ENCODE measurements around the gene NEURL3.
"Not testable (repeated sequence)": the region's sequence is repeated elsewhere in the genome, so short reads cannot be mapped to it uniquely, and the experiment has no call there.

NEURL3 gene

DNA sequence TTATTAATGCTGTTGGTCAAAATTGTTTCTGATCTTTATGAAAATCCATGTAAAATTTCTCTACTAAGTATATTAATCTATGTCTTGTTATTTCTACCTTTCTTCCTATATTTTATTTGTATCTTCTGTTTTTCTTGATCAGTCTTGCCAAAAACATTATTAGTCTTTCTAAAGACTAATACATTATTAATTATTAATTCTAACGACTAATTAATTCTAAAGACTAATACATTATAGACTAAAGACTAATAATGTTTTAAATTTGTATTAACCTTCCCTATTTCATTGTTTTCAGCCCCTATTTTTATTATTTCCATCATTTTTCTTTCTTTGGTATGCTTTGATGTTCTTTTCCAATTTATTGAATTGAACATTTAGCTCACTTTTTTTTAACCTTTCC lies 27.7 kb downstream of the NEURL3 start:
- no peak for DNase-seq

GRCh38 chr2:96471772-96472171 lies 33.4 kb downstream of the NEURL3 start:
- no peak for DNase-seq

- DNase-seq: no peak
These were observed 34.5 kb downstream of the NEURL3 start for GRCh38 chr2:96470636-96471035.

GRCh38 chr2:96470109-96470508 lies 35.0 kb downstream of the NEURL3 start:
- no peak for DNase-seq

DNA sequence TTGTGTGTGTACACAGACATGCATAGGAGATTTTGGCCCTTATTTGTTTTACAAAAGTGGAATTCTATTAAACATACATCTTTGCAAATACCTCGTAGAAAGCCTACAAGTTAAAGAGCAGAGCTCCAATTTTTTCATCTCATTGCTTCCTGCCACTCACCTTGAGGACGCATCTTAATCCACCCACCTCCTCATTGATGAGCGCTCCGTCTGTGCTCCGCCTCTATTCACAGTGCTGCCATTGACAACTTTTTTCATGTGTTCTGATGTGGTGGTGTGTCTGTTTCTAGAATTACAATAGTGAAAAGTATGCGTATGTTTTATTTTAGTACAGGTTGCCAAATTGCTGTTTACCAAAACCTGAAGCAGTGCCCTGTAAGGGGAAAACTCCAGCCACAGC lies 36.3 kb downstream of the NEURL3 start:
- DNase-seq: no peak

- DNase-seq: no peak
These were observed 40.5 kb downstream of the NEURL3 start for GRCh38 chr2:96464651-96465050.

DNA sequence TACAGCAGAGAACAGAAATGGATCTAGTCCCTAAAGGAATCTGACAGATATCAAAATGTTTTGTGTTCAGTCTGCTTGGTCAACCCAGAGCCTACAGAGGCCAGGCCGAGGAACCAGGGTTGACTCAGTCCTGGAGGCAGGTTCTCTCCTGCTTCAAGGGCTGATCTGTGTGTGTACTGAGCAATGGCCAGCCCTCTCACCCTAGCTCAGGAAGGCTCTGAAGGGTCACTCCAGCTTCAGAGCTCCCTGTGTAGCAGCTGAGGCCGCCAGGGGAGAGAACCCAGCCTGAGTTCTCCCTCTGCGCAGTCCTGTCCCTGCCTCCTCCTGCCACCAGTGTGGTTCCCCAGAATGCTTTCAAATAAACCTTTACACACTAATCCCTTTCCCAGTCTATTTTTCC lies 41.1 kb downstream of the NEURL3 start:
- no peak for DNase-seq

DNA sequence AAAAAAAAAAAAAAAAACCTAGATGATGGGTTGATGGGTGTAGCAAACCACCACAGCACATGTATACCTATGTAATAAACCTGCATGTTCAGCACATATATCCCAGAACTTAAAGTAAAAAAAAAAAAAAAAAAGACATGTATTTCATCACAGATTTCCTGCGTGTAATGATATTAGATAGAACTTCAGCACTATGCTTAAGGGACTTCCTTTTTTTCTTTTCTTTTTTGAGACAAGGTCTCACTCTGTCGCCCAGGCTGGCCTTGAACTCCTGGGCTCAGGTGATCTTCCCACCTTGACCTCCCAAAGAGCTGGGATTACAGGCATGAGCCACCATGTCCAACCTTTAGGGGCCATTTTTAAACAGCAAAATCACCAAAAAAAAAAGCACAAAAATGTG lies 42.0 kb downstream of the NEURL3 start:
- DNase-seq: no peak

DNA sequence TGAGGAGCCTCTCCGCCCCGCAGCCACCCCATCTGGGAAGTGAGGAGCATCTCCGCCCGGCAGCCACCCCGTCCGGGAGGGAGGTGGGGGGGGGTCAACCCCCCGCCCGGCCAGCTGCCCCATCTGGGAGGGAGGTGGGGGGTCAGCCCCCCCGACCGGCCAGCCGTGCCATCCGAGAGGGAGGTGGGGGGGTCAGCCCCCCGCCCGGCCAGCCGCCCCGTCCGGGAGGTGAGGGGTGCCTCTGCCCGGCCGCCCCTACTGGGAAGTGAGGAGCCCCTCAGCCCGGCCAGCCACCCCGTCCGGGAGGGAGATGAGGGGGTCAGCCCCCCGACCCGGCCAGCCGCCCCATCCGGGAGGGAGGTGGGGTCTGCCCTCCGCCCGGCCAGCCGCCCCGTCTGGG lies 43.5 kb downstream of the NEURL3 start:
- not testable (repeated sequence) for DNase-seq

DNA sequence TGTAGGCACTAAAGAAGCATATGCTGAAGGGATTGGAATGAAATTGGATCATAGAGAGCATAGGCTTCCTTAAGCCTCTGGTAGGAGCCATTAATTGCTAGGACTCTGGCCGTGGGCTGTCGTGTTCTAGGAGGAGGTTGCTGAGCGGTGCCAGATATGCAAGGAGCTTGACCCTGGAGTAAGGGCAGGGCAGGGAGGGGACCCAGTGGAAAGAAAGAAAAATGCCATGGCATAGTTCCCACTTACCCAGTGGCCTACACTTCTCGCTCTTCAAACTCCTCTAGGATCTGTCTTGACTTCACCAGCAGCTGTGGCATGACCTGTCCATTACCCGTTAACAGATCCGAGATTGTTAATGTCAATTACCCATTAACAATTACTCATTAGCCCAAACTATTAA lies 53.1 kb downstream of the NEURL3 start:
- no peak for DNase-seq

GRCh38 chr2:96449637-96450036 lies 55.5 kb downstream of the NEURL3 start:
- no peak for DNase-seq

- DNase-seq: no peak
These were observed 56.0 kb downstream of the NEURL3 start for GRCh38 chr2:96449174-96449573.

- DNase-seq: no peak
These were observed 57.4 kb downstream of the NEURL3 start for GRCh38 chr2:96447726-96448125.
